Neural progenitor cell (in vitro differentiated cells): ENCODE data around the gene PRRX1.

Source experiments
- CTCF ChIP-seq: fragments of 200-600 bp; sonication (generic); IDR thresholded peaks from 2 replicates; pipeline ENCODE4 v1.5.1; 2017; ENCODE audit warnings: antibody characterized with exemption, mild to moderate bottlenecking
- EZH2 ChIP-seq: fragments of 200-600 bp; sonication (generic); IDR thresholded peaks from 2 replicates; pipeline ENCODE4 v1.6.1; 2017; ENCODE audit warnings: antibody characterized with exemption, mild to moderate bottlenecking, moderate library complexity
- EZH2phosphoT487 ChIP-seq: fragments of 200-600 bp; sonication (generic); IDR thresholded peaks from 2 replicates; pipeline ENCODE4 v1.6.1; 2017; ENCODE audit warnings: antibody characterized with exemption

- TF ChIP-seq CTCF: no peak
- TF ChIP-seq EZH2phosphoT487: no peak
- TF ChIP-seq EZH2: no peak
Measured at GRCh38 chr1:170620164-170620563, 43.8 kb upstream of the PRRX1 start.
